Thymus (tissue), 11 donors: Measurements from ENCODE around the gene SCG5. TPM values are rescaled to one million over a fixed set of nuclear protein-coding genes. Genes with fewer than 3 reads are reported as not detected.

ENCODE experiments used
- DNase-seq, 9 donors: peaks; one replicate each; pipeline ENCODE4 v3.0.0-alpha.2; 2013; ENCODE audit warnings: low spot score in 9 of 9, low read depth in 6 of 9, missing footprints in 1 of 9
- H3K27ac ChIP-seq, 2 donors: one replicate each; pipeline ENCODE4 v1.5.1; 2013; ENCODE audit warnings: control low read depth in 1 of 2, low read depth in 1 of 2, low read length in 1 of 2, mild to moderate bottlenecking in 1 of 2, moderate library complexity in 1 of 2
- H3K27me3 ChIP-seq, 2 donors: one replicate each; pipeline ENCODE4 v1.5.1; 2013; ENCODE audit warnings: low read length in 1 of 2; ENCODE audit not compliant: control insufficient read depth in 2 of 2, insufficient read depth in 1 of 2
- H3K36me3 ChIP-seq, 2 donors: one replicate each; pipeline ENCODE4 v1.5.1; 2013; ENCODE audit warnings: low read length in 1 of 2, mild to moderate bottlenecking in 1 of 2, moderate library complexity in 1 of 2; ENCODE audit not compliant: control insufficient read depth in 2 of 2, insufficient read depth in 2 of 2
- H3K4me1 ChIP-seq, 2 donors: one replicate each; pipeline ENCODE4 v1.5.1; 2013; ENCODE audit warnings: low read length in 2 of 2; ENCODE audit not compliant: control insufficient read depth in 2 of 2, insufficient read depth in 2 of 2
- H3K4me3 ChIP-seq, 2 donors: one replicate each; pipeline ENCODE4 v1.5.1; 2013; ENCODE audit warnings: low read length in 2 of 2, control low read depth in 1 of 2, mild to moderate bottlenecking in 1 of 2
- H3K9me3 ChIP-seq, 2 donors: one replicate each; pipeline ENCODE4 v1.5.1; 2013; ENCODE audit warnings: low read length in 1 of 2, mild to moderate bottlenecking in 1 of 2; ENCODE audit not compliant: control insufficient read depth in 2 of 2, insufficient read depth in 1 of 2
- WGBS: extraction: QIAGEN DNeasy Blood & Tissue Kit; methylation state at CpG from one replicate; pipeline ENCODE4 v1.1.7; 2013; 5-methylcytosine and 5-hydroxymethylcytosine counted together
- polyA plus RNA-seq: library from polyadenylated mRNA; stranded (reverse); fragments of 200-250 nt; gene quantifications from one replicate; pipeline ENCODE4 v1.2.3, GENCODE V29; 2013
- total RNA-seq: library from RNA; stranded (reverse); fragments of 120-200 nt; gene quantifications from one replicate; pipeline ENCODE4 v1.2.4, GENCODE V29; 2013
- donor health status: healthy.

SCG5 gene
- total and polyA plus RNA-seq, 2 donors = 2.0 to 3.4 TPM

GRCh38 chr15:32743411-32744140, 102.1 kb downstream of the SCG5 start:
- H3K27me3 ChIP-seq = no peaks in the 10 kb centered on the region
- H3K4me3 ChIP-seq = no peak overlapping the region
- DNase-seq = no peak
- no peak overlapping the region for H3K27ac ChIP-seq
- H3K9me3 ChIP-seq = no peaks in the 10 kb centered on the region
- 66% methylated on average over 5 of the region's 5 CpGs for WGBS
- H3K36me3 ChIP-seq = no peaks in the 10 kb centered on the region
- H3K4me1 ChIP-seq = no peaks in the 10 kb centered on the region

GRCh38 chr15:32746116-32746857, 104.8 kb downstream of the SCG5 start:
- H3K27ac ChIP-seq = no peak overlapping the region
- H3K9me3 ChIP-seq = no peaks in the 10 kb centered on the region
- 87% methylated on average over 4 of the region's 4 CpGs for WGBS
- no peaks in the 10 kb centered on the region for H3K27me3 ChIP-seq
- DNase-seq = no peak
- no peaks in the 10 kb centered on the region for H3K36me3 ChIP-seq
- no peak overlapping the region for H3K4me3 ChIP-seq
- no peaks in the 10 kb centered on the region for H3K4me1 ChIP-seq

Other genes starting within 250 kb of the SCG5 start
- 0.28 TPM for gene GOLGA8K, start 238.4 kb upstream of the SCG5 start, total RNA-seq
- 0.37 TPM for gene GOLGA8K, start 238.4 kb upstream of the SCG5 start, polyA plus RNA-seq
- gene GOLGA8O, start 186.1 kb upstream of the SCG5 start, total RNA-seq = 0.33 TPM
- gene GOLGA8O, start 186.1 kb upstream of the SCG5 start, polyA plus RNA-seq = 0.21 TPM
- gene GOLGA8N, start 48.3 kb upstream of the SCG5 start, total RNA-seq = 2.2 TPM
- 13.8 TPM for gene GOLGA8N, start 48.3 kb upstream of the SCG5 start, polyA plus RNA-seq
- 25.2 TPM for gene ARHGAP11A, start 26.2 kb upstream of the SCG5 start, total RNA-seq
- gene ARHGAP11A, start 26.2 kb upstream of the SCG5 start, polyA plus RNA-seq = 4.4 TPM
- gene GREM1, start 76.3 kb downstream of the SCG5 start, total RNA-seq = 0.14 TPM
- 0.34 TPM for gene GREM1, start 76.3 kb downstream of the SCG5 start, polyA plus RNA-seq